HG03378 (cell line): ENCODE measurements around the gene KCNQ1OT1.

Experiments
- ATAC-seq: cut with Tn5 transposase; IDR thresholded peaks from one replicate; pipeline ENCODE4 v1.9.1; 2021; ENCODE audit warnings: mild to moderate bottlenecking, moderate library complexity; ENCODE audit not compliant: unreplicated experiment

KCNQ1OT1 gene

DNA sequence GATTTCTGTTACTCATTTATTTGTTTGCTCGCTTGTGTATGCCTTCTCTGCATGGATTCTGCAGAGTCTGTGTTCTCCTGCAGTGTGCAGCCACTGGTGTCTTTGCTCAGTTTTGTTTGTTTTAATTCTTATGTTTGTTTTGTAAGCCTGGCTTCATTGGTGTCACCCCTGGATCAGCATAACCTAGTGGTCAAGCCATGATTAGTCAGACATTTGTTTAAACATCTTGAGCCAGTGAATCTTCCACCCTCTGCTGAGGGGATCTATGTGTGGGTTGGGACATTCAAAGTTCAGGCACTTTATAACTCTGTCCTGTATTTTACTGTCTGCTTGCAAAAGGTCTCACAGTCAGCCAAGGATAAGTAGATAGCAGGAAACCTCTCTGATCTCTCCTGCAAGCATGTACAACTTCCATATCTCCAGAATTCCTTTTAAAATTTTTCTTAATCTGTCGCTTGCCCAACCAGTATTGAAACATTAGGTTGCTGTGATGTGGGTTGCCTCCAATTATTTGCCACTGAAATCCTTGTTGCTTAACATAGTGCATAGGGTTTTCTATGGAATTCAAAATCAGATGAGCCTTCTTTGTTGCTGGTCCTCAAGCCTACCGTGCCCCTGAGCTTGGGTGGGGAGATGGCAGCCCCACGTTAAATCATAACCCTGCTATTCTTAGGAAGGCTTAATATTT is 86.8 kb downstream of the KCNQ1OT1 start:
- ATAC-seq: no peak

DNA sequence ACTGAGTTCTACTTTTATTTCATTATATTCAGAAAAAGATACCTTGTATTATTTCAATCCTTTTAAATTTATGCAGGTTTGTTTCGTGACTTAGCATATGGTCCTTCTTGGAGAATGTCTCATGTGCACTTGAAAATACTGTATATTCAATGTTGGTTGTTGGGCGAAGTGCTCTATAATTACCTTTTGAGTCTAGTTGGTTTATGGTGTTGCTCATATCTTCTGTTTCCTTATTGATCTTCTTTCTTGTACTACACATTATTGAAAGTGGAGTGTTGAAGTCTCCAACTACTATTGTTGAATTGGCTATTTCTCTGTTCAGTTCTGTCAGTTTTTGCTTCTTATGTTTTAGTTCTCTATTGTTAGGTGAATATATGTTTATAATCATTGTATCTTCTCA is 90.4 kb downstream of the KCNQ1OT1 start:
- ATAC-seq: no peak

DNA sequence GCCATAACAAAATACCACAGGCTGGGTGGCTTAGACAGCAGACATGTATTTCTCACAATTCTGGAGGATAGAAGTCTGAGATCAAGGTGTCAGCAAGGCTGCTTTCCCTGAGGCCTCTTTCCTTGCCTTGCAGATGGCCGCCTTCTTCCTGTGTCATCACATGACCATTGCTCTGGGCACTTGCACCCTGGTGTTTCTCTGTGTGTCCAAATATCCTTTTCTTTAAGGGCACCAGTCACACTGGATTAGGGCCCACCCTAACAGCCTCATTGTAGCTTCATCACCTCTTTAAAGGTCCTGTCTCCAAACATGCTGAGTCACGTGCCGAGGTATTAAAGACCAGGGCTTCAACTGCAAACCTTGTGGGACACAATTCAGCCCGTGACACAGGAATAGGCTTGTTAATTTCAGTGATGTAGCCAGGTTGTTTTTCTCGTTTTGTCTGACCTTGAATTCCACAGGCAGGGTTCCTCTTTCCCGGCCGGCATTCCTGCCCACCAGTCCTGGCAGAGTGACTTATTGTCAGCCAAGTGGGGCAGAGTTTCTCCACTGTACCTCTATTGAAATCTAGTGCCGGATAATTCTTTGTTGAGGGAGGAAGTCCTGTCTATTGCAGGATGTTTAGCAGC is 100.1 kb downstream of the KCNQ1OT1 start:
- no peak for ATAC-seq

DNA sequence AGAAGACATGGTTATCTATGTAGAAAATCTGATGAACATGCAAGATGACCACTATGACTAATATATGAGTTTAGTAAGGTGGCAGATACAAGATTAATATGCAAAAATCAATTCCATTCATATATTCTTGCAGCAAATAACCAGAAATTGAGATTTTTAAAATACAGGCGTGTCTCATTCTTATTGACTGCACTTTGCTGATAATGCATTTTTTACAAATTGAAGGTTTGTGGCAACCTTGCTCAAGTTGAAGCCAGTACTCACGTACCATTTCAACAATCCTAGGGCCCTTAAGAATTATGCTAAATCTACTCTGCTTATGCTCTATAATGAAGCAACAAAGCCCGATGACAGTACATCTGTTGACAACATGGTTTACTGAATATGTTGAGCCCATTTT is 104.6 kb downstream of the KCNQ1OT1 start:
- no peak for ATAC-seq

DNA sequence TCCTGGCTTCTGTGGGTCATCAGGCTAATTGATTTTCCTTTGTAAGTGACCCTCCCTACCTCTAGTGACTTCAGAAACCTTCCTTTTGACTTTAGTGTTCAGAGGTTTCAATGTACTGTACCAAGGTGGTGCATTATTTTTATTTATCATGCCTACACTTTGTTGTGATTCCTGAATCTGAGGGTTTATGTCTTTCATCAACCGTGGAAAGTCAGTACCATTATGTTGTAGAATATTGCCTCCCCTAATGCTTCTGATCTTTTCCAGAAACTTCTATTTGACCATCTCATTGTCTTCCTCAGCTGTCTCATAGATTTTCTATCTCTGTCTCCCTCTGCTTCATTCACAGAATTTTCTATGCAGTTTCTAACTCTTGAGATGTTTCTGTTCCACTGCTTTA is 105.5 kb downstream of the KCNQ1OT1 start:
- no peak for ATAC-seq

DNA sequence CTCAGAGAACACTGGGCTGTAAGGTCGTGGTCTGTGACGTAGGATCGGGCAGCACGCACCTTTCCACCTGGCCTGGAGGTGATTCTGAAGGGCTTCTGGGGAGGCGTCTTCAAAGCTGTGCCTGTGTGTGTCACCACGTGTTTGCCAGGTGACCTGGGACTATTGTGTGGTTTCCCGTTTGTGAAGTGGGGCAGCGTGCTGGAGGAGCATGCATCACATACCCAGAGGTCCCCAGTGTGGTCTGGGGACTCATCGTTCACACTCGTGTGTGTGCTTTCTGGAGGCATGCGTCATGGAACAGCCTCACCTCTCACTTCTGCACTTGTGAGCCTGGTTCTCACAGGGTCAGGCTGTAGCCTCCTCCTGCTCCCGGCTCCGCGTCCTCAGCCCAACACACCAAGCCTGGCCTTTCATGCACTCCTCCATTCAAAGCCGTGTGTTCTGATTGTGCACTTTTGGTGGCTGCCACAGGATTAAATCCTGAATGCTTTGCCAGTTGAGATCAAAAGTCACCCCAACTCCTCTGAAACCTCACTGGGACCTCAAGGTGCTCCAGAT is 106.3 kb downstream of the KCNQ1OT1 start:
- no peak for ATAC-seq

DNA sequence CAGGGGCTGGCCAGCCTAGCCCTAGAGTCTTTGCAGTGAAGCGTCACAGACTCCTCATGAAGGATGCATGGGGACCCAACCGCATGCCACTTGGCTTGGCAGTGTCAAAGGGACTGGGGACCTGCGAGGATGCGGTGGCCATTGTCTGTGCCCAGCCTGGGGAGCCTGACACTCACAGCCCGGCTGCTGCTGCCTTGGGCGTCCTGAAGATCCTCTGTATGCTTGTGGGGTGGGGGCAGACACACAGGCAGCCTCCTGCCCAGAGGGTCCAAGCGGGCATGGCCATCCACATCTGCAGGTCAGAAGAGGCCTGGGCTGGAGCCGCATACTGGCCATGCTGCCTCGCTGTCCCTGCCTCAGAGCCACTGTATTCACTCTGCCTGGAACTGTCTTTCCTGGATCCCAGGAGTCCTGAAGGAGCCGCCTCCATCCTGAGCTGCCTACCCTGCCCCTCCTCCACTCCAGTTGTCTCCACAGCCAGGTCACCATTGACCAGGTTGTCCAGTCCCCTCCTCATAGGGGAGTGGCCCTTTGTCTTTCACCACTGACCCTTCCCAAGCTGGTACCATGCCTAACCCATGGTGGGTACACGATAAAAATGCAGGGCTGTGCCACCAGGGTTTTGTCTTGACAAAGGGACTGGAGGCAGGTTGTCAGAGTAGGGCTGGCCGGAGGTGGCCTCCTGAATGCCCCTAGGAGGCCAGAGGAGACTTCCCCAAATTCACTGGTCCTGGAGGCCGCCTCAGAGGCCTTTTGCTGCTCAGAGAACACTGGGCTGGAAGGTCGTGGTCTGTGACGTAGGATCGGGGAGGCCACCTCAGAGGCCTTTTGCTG is 107.0 kb downstream of the KCNQ1OT1 start:
- no peak for ATAC-seq

DNA sequence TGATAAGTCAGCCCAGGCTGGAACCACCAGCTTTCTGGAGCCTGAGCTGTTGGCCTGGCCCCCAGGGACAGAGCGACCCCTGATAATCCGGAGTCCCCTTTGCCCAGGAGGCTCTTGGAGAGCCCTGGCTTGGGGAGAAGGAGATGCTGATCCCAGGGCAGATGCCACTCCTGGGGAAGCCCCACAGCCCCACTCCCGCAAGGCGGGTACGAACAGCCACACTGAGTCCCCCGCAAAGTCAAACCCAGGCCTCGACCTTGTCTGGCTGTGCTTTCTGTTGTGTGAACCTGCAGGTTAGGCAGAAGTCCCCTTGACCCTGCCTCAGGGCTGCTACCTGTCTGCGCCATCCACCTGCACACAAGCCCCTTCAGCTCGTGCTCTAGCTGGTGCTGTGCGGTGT is 108.0 kb downstream of the KCNQ1OT1 start:
- no peak for ATAC-seq

DNA sequence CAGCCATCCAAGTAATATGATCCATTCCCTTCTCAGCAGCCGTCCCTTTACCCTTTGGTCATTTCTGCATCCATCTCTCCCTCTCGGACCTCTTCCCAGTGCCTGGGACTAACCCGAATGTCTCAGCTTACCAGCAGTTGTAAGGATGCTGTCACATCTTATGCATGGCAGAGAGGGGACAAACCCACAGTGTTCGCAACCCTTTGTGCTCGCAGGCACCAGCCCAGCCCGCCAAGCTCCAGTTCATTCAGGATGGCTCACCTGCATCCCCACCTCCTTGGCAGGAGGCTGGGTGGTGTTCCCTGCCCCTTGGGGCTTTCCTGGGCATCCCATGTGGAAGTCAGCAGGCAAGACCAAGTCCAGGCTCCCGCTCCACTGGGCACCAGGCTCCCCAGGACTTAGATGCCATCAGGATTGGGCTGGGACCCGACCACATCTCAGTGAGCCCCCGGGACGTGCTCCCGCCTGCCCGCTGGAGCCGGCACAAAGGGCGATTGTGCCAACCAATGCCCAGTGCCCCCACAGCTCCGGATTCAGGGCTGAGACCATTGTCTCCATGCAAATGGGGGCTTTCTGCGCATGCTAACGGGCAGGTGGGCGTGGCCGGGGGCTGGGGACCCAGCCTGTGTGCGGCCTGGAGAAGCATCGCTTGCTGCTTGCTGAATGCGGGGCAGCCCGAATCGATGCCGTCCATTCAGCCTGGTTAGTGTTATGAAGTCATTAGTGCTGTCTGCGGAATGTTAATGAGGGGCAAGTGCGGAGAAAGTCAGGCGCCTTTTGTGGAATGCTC is 108.6 kb downstream of the KCNQ1OT1 start:
- no peak for ATAC-seq

DNA sequence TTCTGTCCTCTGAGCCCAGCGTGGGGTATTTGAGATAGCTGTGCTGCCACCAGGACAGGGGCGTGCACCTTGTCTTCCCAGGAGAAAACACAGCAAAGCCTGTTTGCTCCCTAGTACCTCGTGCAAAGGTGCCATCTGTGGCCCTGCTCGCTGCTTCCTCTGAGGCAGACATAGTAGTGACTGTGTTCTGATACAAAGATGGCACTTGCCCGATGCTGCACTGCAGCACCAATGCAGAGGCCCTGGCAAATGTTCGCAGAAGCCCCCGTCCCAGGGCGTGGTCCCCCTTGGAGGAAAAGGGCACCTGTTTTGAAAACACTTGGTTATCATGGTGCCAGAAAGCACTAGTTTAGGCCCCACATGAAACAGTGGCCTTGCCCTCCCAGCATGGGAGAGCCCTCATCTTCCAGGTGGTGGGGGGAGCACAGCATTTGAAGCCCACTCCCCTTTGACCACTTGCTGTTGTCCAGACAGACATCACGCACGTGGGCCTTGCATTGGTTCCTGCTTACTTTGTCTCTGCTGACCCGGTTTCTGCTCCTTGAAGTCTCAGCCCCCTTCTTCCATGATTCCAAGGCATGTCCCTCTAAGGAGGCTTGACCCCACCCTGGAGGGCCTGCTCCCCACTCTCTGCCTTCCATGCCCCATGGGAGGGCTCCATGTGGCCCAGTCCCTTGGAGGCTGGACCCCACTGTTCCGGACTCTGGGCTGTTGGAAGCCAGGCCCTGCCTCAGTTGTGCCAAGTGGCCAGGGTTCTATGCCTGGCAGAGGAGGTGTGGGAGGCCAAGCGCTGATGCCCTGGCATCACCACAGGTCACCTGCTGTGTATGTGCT is 109.4 kb downstream of the KCNQ1OT1 start:
- ATAC-seq: no peak

DNA sequence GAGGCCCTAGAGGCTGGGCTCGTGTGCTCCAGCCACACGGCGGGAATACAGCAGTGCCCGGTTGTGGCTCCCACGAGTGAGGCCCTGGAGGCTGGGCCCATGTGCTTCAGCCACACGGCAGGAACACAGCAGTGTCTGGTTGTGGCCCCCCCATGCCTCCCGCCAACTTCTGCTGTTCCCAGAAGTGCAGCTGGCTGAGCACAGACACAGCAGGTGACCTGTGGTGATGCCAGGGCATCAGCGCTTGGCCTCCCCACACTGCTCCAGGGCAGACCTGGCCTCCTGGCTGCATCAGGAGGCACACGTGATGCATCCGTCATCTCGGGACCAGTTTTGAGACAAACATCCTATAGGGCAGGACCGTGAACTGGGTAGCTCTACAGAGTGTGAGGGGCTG is 110.3 kb downstream of the KCNQ1OT1 start:
- no peak for ATAC-seq

DNA sequence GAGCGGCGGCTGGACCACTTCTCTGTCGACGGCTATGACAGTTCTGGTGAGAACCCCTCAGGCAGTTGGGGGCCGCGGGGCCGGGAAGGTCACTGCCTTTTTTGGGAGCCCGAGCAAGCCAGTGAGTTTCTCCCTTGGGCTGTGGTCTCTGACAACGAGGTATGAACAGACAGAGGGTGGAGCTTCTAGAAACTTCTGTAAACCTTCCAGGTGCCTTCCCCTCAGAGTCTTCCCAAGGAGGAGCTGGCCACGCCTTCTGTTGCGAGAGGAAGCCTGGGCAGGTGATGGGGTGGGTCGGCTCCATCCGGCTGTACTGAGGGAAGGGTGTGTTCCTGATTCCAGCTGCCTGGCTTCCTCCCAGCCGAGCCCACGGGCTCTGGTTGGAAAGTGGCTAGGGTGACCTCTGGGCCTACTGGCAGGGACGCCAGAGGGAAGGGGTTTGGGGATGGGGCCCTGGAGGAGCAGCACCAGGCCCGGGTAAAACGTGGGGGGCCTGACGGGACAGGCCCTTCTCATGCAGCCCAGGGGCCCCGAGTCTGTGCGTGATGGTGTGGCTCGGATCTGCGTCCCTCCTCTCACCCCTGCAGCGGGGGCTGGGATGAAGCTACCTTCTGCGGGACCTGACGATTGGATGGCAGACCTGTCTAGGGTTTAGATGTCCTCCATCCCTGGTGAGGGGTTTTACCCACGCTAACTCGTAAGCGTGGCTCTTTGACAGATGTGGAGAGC is 110.8 kb downstream of the KCNQ1OT1 start:
- no peak for ATAC-seq

DNA sequence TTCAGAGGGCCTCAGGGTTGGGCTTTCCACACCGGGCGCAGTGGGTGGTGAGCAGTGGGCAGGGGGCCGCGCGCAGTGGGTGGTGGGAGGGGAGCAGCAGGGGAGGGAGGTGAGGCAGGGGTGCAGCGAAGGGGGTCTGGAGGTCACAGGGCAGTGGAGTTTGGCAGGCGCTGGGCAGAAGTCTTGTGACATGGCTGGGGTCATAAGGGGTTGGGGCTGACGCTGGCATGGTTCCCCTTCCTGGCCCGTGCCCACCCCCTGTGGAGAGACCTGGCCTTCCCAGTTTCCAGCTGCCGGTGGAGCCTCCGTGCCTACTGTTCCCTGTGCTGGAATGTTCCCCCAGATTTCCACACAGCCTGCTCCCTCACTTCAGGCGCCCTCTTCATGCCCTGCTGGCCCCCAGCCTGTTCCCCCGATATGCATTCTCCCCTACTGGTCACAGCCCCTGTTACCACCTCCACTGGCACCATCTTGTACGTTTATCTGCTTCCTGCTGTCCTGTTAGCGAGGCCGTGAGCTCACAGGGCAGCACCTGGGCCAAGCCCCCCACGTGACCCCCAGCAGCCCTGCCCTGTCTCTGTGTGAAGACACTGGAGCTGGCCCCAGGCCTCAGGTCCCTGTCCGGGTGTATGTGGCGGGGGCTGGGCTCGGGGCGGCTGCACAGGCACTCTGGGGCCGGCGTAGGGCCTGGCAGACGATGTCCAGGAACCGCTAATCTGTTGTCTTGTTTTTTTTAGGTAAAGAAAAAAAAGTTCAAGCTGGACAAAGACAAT is 111.6 kb downstream of the KCNQ1OT1 start:
- no peak for ATAC-seq

DNA sequence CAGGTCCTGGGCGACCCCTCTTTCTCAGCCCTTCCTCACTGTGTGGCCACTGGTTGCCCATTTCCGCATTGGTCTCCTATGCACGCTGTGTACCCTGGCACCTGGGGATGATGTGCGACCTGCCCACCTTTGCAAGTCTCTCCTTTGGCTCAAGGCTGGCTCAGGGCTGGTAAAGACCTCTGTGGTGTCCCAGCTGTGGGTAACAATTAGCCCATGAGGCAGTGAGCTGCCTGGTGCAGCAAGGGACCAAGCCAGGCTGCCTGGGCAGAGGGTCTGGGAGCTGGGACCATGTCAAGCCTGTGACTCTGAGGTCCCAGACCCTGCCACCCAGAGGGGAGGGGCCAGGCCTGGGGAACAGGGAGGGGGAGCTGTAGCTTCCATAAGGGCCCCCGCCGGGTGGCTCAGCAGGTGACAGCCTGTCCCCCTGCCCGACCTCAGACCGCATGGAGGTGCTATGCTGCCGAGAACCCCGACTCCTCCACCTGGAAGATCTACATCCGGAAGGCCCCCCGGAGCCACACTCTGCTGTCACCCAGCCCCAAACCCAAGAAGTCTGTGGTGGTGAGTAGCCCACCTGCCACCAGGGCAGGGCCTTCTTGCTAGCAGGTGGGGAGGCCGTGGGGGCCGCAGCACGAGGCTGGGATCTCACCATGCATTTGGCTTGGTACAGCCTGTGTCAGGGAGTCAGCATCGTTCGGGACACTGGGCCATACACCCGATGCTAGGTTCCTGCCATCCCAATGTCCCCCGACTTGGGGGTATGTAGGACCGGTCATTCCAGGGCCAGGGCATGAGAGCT is 112.5 kb downstream of the KCNQ1OT1 start:
- ATAC-seq: no peak

DNA sequence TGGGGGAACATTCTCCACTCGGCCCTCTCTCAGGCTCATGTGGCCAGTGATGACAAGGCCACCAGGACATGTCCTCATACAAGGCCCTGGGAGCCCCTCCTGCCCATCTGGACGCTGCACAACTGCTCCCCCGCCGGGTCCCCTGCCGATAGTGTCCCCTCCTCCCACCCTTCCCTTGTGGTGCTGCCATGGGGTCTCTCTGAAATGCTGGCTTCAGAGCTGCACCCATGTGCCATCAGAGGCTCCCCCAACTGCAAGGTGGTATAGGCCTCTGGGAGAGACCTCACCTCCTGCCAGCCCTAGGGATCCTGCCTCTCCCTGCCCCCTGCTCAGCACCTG is 113.0 kb downstream of the KCNQ1OT1 start:
- ATAC-seq: no peak

DNA sequence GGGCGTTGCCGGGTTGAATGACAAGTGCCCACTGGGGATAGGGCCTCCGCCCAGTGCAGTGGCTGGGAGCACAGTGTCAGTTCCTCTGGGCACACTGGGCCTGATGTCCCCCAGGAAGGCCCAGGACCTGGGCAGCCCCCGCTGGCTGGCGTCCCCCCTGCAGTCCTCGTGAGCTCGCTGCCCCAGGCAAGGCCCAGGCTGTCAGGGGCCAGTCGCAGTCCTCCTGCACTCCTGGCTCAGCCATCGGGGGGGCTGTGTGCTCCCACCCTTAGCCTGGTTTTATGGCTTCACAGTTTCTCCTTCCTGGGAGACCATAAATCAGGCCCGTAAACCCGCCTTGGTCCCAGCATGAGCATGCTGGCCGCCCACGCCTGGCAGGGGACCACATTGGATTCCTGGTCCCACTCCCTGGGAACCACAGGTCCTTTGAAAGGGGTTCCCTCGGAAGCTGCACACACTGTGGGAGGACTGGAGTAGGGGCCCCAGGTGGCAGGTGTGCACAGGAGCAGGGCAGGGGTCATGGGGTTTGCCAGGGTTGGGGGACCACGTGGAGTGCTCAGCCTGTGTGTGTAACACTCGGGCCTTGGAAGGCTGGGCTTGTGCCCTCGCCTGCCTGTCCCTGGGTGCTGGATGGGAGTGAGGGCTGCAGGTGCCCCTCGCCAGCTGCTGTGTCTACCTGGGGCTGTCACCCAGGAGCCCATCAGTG is 113.6 kb downstream of the KCNQ1OT1 start:
- no peak for ATAC-seq

DNA sequence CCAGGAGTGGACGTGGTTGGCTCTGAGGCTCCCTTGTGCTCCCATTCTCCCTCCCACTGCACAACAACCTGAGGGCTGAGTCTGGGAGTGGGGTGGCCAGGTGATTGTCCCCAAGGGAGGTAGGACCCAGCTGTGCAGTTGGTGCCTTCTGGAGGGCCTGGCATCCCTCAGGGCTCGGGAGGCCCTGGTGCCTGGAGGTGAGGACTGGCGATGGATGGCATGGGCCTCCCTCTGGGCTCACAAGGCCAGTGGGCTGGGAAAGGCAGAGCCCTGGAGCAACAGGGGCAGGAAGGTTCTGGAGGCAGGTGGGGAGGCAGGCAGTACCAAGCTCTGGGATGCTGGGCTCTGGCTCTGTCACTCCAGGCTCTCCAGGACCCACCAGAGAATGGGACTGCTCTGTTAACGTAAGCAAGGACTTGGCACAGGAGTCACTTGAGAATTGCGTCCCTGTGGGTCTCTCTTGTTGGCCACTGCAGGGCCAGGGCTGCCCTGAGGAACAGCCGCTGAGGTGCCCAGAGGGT is 114.2 kb downstream of the KCNQ1OT1 start:
- no peak for ATAC-seq
